Spleen (tissue), 13 donors: ENCODE results near the gene ZSCAN22. TPM values are rescaled to one million over a fixed set of nuclear protein-coding genes. Genes with fewer than 3 reads are reported as not detected.

Experiments
- DNase-seq: peaks from one replicate; pipeline ENCODE4 v3.0.0-alpha.2; 2020
- H3K27ac ChIP-seq, 8 donors: fragments of 200-600 bp; sonication (generic) in 7 of 8; 1 replicate in 4 of 8; 2 replicates in 4 of 8; pipeline versions ENCODE4 v1.5.0 to v1.8.0; 2016 to 2021; ENCODE audit warnings: inconsistent platforms in 4 of 8, mild to moderate bottlenecking in 4 of 8, moderate library complexity in 1 of 8
- H3K27me3 ChIP-seq, 7 donors: fragments of 200-600 bp; sonication (generic) in 6 of 7; replicated peaks in 1 of 7; 1 replicate in 4 of 7; 2 replicates in 3 of 7; pipeline versions ENCODE4 v1.5.0 to v1.8.0; 2016 to 2021; ENCODE audit warnings: inconsistent platforms in 3 of 7, mild to moderate bottlenecking in 1 of 7
- H3K36me3 ChIP-seq, 6 donors: fragments of 200-600 bp; sonication (generic) in 5 of 6; 1 replicate in 4 of 6; 2 replicates in 2 of 6; pipeline versions ENCODE4 v1.5.0 to v1.8.0; 2016 to 2021; ENCODE audit warnings: inconsistent platforms in 2 of 6
- H3K4me1 ChIP-seq, 6 donors: fragments of 200-600 bp; sonication (generic) in 5 of 6; 1 replicate in 3 of 6; 2 replicates in 3 of 6; pipeline versions ENCODE4 v1.5.0 to v1.8.0; 2016 to 2021; ENCODE audit warnings: inconsistent platforms in 3 of 6
- H3K4me3 ChIP-seq, 8 donors: fragments of 200-600 bp; sonication (generic) in 7 of 8; 1 replicate in 4 of 8; 2 replicates in 4 of 8; pipeline versions ENCODE4 v1.5.0 to v1.8.0; 2016 to 2021; ENCODE audit warnings: inconsistent platforms in 4 of 8, mild to moderate bottlenecking in 4 of 8, moderate library complexity in 2 of 8
- H3K9me3 ChIP-seq, 8 donors: fragments of 200-600 bp; sonication (generic) in 7 of 8; 1 replicate in 4 of 8; 2 replicates in 4 of 8; pipeline versions ENCODE4 v1.5.0 to v1.8.0; 2016 to 2021; ENCODE audit warnings: inconsistent platforms in 4 of 8
- CTCF ChIP-seq, 11 experiments: fragments of 200-600 bp in 7 of 11; fragments of 450-650 bp in 4 of 11; sonication (generic) in 4 of 11; IDR thresholded peaks in 8 of 11; conservative IDR thresholded peaks in 3 of 11; 1 replicate in 7 of 11; 2 replicates in 4 of 11; pipeline versions ENCODE4 v1.4.0 to v1.8.0; 2016 to 2021; ENCODE audit warnings: antibody characterized with exemption in 11 of 11, inconsistent platforms in 4 of 11, mild to moderate bottlenecking in 1 of 11
- POLR2A ChIP-seq, 3 donors: fragments of 450-650 bp; IDR thresholded peaks; one replicate each; pipeline ENCODE4 v1.5.1; 2017; ENCODE audit warnings: antibody characterized with exemption in 3 of 3, mild to moderate bottlenecking in 1 of 3
- POLR2AphosphoS5 ChIP-seq, 3 donors: sonication (generic); formaldehyde crosslinking; IDR thresholded peaks; one replicate each; pipeline ENCODE4 v1.5.1; 2017; ENCODE audit warnings: antibody characterized with exemption in 3 of 3
- WGBS, 5 donors: extraction: QIAGEN DNeasy Blood & Tissue Kit in 3 of 5; methylation state at CpG; one replicate each; pipeline versions ENCODE4 v1.1.5 to v1.1.7; 2013 to 2018; 5-methylcytosine and 5-hydroxymethylcytosine counted together
- intact Hi-C: fragments of 100-400 bp; cut with DNase I; formaldehyde crosslinking; loops from one replicate; pipeline ENCODE4 v1.15.0; 2023; ENCODE audit warnings: low total_unique reads
- long read RNA-seq, 2 donors: transcript quantifications; one replicate each; lab custom pipeline, GENCODE V29; 2026
- polyA plus RNA-seq, 3 donors: library from polyadenylated mRNA; stranded (reverse); fragments of 200-250 nt; gene quantifications; one replicate each; pipeline ENCODE4 v1.2.1, GENCODE V29; 2013
- total RNA-seq, 7 donors: library from RNA; depleted of rRNA in 3 of 7; stranded (reverse); fragments of >200 nt in 3 of 7; fragmentation: NEBNext Ultra II Directional in 4 of 7; extraction: Animal tissue kit (Norgen Biotek cat#: 25700) in 4 of 7; gene quantifications; one replicate each; pipeline versions ENCODE4 v1.1.0 to v1.2.1, GENCODE V29; 2016 to 2021
- donor health status: healthy with polysubstance abuse.
- donor health status: DM: no; HTN: no; CAD: no; lungs with moderate emphysema.
- donor health status: DM: no; HTN: no; CAD: no.
- donor health status: Bipolar disorder and iron deficiency.
- donor health status: healthy.
- donor health status: DM: no; HTN: no; CAD: no.
- donor health status: DM: yes; HTN: yes; CAD: no.

The ZSCAN22 gene
- total RNA-seq (1 to 10 TPM; 2.7 to 3.9 (median 3.0) TPM), polyA plus RNA-seq (under 1 TPM; 0.48 to 0.86 (median 0.55) TPM)
- long read RNA-seq, donor 1, full-length matches to known transcripts = 1 of 17 reads
- long read RNA-seq, donor 1, partial matches to known transcripts = 16 of 17 reads
- long read RNA-seq, donor 1, other reads (novel, unspliced or antisense) = 0 of 17 reads
- long read RNA-seq, donor 2, partial matches to known transcripts = 10 of 10 reads
- long read RNA-seq, donor 2, other reads (novel, unspliced or antisense) = 0 of 10 reads

- Histone ChIP-seq H3K27ac (peak within 1 kb of the TSS; percentile 88 to 94 (median 90)), H3K4me3 (peak within 1 kb of the TSS; percentile 76 to 97 (median 80)), H3K27me3 (no peaks in the 10 kb centered on the region), H3K9me3 (no peaks in the 10 kb centered on the region), H3K36me3 (peaks cover 0 to 13% (median 0%) of the 10 kb centered on the region in 6 donors), H3K4me1 (peaks cover 15 to 40% (median 29%) of the 10 kb centered on the region in 6 donors)
- peak; percentile 4 to 11 (median 6) for TF ChIP-seq POLR2A (IDR thresholded peaks at IDR 0.05)
- TF ChIP-seq POLR2AphosphoS5 (IDR thresholded peaks at IDR 0.05) = peak; percentile 88 to 92 (median 89)
- peak in 2 of 11 experiments; percentile 9 to 11 for TF ChIP-seq CTCF (IDR thresholded peaks at IDR 0.05 in 8 of 11, conservative IDR thresholded peaks at IDR 0.05 in 3 of 11)
- peak; percentile 98 for DNase-seq
- 0 to 1% (median 0%) methylated on average over 62 of the region's 62 CpGs for WGBS, 5 donors
- intact Hi-C loops = no loop called here
Observed at GRCh38 chr19:58326914-58327726, at the start of gene ZSCAN22. TSS of gene ZSCAN22 (plus strand) at chr19:58326994. CDS start at chr19:58334803, 7,809 bp downstream.

GRCh38 chr19:58277197-58277596, 49.6 kb upstream of the ZSCAN22 start:
- no peak for DNase-seq
- Histone ChIP-seq H3K4me3 (no peak overlapping the region), H3K9me3 (peaks cover 5 to 62% (median 53%) of the 10 kb centered on the region in 8 donors), H3K27ac (no peak overlapping the region), H3K27me3 (no peaks in the 10 kb centered on the region), H3K36me3 (peaks cover 0 to 41% (median 32%) of the 10 kb centered on the region in 6 donors), H3K4me1 (peaks cover 8 to 46% (median 23%) of the 10 kb centered on the region in 6 donors)
- intact Hi-C loops = no loop called here
- TF ChIP-seq CTCF (IDR thresholded peaks at IDR 0.05 in 8 of 11, conservative IDR thresholded peaks at IDR 0.05 in 3 of 11) (no peak), POLR2A (IDR thresholded peaks at IDR 0.05) (no peak)
- whole genome bisulfite sequencing, 5 donors = 83 to 97% (median 92%) methylated on average over 7 of the region's 7 CpGs

GRCh38 chr19:58277748-58278540, 48.9 kb upstream of the ZSCAN22 start:
- no peaks in the 10 kb centered on the region for H3K27me3 ChIP-seq
- peaks cover 2 to 61% (median 45%) of the 10 kb centered on the region in 8 donors for H3K9me3 ChIP-seq
- intact Hi-C loops = no loop called here
- peaks cover 8 to 46% (median 23%) of the 10 kb centered on the region in 6 donors for H3K4me1 ChIP-seq
- TF ChIP-seq CTCF (IDR thresholded peaks at IDR 0.05 in 8 of 11, conservative IDR thresholded peaks at IDR 0.05 in 3 of 11) (no peak), POLR2AphosphoS5 (IDR thresholded peaks at IDR 0.05) (no peak), POLR2A (IDR thresholded peaks at IDR 0.05) (no peak)
- H3K36me3 ChIP-seq = peaks cover 0 to 38% (median 25%) of the 10 kb centered on the region in 6 donors
- H3K27ac ChIP-seq = peak overlapping the region; percentile 79 to 93 (median 90)
- peak overlapping the region; percentile 61 to 98 (median 87) for H3K4me3 ChIP-seq
- WGBS, 5 donors = 44 to 47% (median 45%) methylated on average over 25 of the region's 25 CpGs
- no peak for DNase-seq
